Fibroblast of lung (primary cell): Measurements from ENCODE around the gene RETSAT.

Experiments
- EZH2 ChIP-seq: IDR thresholded peaks from 2 replicates; pipeline ENCODE4 v1.5.1; 2012; ENCODE audit warnings: low read length, control low read depth, mild to moderate bottlenecking; ENCODE audit errors: missing control alignments
- TF ChIP-seq, protein P1 (sequence below), 2 donors: IDR thresholded peaks in 1 of 2; conservative IDR thresholded peaks in 1 of 2; 1 replicate in 1 of 2; 2 replicates in 1 of 2; pipeline ENCODE4 v1.5.1; 2011 to 2012; ENCODE audit warnings: low read length in 2 of 2, control low read depth in 1 of 2, inconsistent platforms in 1 of 2, low read depth in 1 of 2, mild to moderate bottlenecking in 1 of 2

DNA sequence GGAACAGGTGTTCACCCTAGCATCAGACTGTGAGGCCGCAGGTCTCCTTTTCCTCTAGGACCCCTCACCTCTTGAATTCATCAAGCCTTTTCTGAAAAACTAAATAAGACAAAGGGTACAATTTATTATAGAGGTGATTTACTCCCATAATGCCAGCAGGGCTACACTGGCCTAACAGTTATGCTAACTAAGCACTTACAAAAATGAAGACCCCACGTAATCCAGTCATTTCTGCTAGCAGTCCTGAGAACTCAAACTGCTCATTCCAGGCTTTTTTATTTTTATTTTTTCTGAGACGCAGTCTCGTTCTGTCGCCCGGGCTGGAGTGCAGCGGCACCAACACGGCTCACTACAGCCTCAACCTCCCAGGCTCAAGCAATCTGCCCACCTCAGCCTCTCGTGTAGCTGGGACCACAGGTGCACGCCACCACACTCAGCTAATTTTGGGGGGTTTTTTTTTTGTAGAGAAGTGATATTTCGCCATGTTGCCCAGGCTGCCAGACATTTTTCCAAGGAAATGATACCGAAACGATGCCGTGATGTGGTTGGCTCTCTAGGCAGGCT is 41.7 kb upstream of the RETSAT start:
- TF ChIP-seq EZH2, result no peak
- TF ChIP-seq, protein P1, sequence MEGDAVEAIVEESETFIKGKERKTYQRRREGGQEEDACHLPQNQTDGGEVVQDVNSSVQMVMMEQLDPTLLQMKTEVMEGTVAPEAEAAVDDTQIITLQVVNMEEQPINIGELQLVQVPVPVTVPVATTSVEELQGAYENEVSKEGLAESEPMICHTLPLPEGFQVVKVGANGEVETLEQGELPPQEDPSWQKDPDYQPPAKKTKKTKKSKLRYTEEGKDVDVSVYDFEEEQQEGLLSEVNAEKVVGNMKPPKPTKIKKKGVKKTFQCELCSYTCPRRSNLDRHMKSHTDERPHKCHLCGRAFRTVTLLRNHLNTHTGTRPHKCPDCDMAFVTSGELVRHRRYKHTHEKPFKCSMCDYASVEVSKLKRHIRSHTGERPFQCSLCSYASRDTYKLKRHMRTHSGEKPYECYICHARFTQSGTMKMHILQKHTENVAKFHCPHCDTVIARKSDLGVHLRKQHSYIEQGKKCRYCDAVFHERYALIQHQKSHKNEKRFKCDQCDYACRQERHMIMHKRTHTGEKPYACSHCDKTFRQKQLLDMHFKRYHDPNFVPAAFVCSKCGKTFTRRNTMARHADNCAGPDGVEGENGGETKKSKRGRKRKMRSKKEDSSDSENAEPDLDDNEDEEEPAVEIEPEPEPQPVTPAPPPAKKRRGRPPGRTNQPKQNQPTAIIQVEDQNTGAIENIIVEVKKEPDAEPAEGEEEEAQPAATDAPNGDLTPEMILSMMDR (conservative IDR thresholded peaks at IDR 0.05 in 1 of 2, IDR thresholded peaks at IDR 0.05 in 1 of 2; ENCODE audit: low read depth in 1 of 2, low read length in 2 of 2), result no peak
